HEK293T (cell line): ENCODE measurements around the gene BMP4.

Experiments
- ARNT ChIP-seq: fragments of 450-650 bp; IDR thresholded peaks from 2 replicates; pipeline ENCODE4 v1.6.1; 2017; ENCODE audit warnings: mild to moderate bottlenecking
- ELF4 ChIP-seq: fragments of 450-650 bp; IDR thresholded peaks from 2 replicates; pipeline ENCODE4 v1.6.1; 2017; ENCODE audit warnings: antibody characterized with exemption
- ZNF384 ChIP-seq: fragments of 450-650 bp; IDR thresholded peaks from 2 replicates; pipeline ENCODE4 v1.6.1; 2016
- TF ChIP-seq, protein P1 (sequence below): fragments of 450-650 bp; IDR thresholded peaks from 2 replicates; pipeline ENCODE4 v1.6.1; 2016

DNA sequence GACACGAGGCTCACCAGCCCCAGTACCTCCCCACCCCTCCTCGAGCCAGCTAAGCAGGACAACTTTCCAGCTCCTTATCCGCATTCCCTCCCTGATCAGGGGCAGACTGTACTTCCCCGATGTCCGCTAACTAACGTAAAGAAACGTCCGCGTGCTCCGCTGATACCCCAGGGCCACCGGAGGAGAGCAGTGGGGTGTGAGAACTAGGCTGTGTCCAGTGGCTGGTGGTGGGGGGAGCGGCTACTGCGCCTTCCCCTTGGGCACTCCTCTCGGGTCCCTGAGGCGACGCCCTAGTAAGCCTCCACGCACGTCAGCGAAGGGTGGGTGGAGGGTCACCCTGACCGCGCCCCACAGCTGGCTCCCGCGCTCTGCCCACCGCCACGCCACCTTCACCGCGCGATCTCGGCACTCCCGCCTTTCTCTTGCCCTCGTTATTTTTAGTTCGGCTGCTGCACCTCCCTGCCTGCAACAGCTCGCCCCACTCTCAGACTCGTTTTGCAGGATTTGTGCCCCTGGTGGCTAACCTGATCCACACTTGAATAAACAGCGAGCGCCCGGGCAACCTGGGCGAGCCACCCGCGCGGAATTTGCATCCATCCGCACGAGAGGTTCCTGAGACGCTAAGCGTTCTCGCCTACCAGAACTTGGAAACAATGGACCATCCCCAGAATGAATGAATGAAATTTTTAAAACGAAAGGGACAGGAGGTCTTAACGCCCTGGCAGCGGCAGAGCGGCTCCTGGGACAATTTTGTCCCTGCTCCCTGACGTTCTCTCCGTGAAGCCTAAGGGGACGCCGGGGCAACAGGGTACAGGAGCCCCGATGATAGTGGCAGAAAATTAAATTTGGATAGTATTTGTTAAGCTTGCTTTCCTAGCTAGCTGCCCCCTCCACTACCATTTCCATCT is 6.9 kb upstream of the BMP4 start:
- TF ChIP-seq ELF4, result no peak
- TF ChIP-seq ZNF384, result no peak
- TF ChIP-seq, protein P1, sequence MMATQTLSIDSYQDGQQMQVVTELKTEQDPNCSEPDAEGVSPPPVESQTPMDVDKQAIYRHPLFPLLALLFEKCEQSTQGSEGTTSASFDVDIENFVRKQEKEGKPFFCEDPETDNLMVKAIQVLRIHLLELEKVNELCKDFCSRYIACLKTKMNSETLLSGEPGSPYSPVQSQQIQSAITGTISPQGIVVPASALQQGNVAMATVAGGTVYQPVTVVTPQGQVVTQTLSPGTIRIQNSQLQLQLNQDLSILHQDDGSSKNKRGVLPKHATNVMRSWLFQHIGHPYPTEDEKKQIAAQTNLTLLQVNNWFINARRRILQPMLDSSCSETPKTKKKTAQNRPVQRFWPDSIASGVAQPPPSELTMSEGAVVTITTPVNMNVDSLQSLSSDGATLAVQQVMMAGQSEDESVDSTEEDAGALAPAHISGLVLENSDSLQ, result no peak
- no peak for TF ChIP-seq ARNT
